H54 (cell line): ENCODE measurements around the gene FMO3.

Source experiments
- DNase-seq: peaks from one replicate; pipeline ENCODE4 v3.0.0; 2011; ENCODE audit warnings: low spot score, mixed read lengths; ENCODE audit not compliant: insufficient read length
- FAIRE-seq: peaks from 3 replicates; lab custom pipeline; 2011; peaks lifted over from hg19 to GRCh38; lab: Jason Lieb, UNC
- POLR2A ChIP-seq: IDR thresholded peaks from 2 replicates; pipeline ENCODE4 v1.6.1; 2011; ENCODE audit warnings: low read depth, mild to moderate bottlenecking, low read length

The FMO3 gene

GRCh38 chr1:171090604-171091003 lies at the start of gene FMO3:
Gene FMO3, plus strand, starts transcription at chr1:171090905. Its CDS starts 1,754 bp downstream, at chr1:171092659.
- DNase-seq (no peak), FAIRE-seq (no peak)
- no peak for TF ChIP-seq POLR2A

DNA sequence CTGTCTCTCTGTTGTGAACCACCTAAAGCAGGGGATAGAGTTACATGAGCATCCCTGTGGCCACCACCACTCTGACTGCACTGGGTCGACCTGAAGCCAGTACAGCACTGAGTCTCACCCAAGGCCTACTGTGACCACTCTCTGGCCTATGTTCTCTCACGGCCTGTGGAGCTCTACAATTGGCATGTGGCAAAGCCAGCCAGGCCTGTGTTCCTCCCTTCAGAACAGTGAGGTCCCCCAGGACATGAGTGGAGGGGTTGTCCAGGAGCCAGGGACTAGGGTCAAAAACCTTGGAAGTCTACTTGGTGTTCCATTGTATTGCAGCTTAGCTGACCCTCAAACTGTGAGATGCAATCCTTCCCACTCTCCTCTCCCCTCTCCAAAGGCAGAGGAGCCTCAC lies 42.7 kb upstream of the FMO3 start:
- TF ChIP-seq POLR2A = no peak
- no peak for DNase-seq
- no peak for FAIRE-seq

DNA sequence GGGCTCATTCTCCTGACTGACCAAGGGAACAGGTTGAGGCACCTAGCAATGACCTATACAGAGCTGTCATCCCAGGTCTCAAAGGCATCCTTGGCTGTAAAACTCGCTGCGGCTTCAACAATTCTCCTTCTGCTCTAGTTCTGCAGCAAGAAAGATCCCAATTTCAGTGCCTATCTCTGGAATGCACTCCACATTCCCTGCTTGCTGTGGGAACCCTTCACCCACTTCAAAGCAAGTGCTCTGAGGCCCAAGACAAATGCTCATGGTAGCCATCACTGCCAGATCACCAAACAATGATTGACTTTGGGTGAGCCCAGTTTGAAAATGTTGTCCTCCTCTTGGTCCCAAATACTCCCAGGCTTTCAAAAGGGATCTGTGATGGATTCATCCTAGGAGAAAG lies 37.7 kb upstream of the FMO3 start:
- FAIRE-seq = no peak
- TF ChIP-seq POLR2A = no peak
- no peak for DNase-seq

DNA sequence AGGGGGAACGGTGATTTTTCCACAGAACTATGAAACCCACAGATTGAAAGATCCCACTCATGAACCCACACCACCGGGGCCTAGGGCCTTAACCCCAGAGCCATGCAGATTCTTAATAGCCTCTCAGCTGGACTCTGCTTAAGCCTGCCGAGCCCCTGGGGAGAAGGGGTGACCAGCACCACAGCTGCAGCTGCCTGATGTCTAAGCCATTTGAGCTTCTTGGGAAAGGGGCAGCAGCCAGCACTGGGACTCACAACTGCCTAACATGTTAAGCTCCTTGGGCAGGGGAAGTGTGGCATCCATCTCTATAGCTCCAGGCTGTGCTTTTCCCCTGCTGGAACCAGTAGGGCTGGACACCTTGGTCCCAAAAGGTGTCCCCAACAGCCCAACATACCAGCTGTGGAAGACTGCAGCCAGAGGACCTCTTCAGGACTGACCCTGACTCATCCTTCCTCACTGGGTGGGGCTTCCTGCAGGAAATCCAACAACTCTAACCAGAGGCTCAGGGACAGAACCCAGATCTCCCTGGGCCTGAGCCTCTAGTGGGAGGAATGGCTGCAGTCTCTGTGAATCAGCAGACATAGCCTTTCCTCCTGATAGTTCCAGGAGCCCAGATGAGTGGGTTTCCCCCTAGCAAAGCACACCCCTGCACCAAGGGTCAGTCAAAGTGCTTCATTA lies 34.6 kb upstream of the FMO3 start:
- no peak for FAIRE-seq
- TF ChIP-seq POLR2A = no peak
- no peak for DNase-seq

- DNase-seq (no peak), FAIRE-seq (no peak)
Measured at GRCh38 chr1:171061425-171062143, 29.1 kb upstream of the FMO3 start.

GRCh38 chr1:171062902-171063301 lies 27.8 kb upstream of the FMO3 start:
- no peak for DNase-seq
- no peak for TF ChIP-seq POLR2A
- FAIRE-seq = no peak

More at GRCh38 chr1:171061425-171062143, 29.1 kb upstream of the FMO3 start:
- TF ChIP-seq POLR2A = no peak

DNA sequence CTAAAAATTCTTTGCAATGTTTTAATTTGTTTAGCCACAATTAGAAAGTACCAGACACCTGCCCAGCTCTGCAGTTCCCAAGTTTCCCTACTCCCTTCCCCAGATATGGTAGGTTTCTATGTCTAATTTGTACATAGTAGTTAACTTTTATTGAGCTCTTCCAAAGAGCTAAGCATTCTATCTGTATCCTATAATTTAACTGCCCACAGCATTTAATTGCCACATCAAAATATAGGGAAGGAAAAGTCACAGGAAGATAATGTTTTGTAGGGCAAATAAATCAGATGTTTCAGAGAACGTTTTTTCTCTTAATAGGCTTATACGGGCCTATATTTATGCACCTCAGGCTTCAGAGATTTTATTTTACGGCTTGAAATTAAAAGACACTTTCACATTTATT lies 15.7 kb upstream of the FMO3 start:
- no peak for TF ChIP-seq POLR2A
- DNase-seq (no peak), FAIRE-seq (no peak)

- TF ChIP-seq POLR2A = no peak
- FAIRE-seq (no peak), DNase-seq (no peak)
Measured at GRCh38 chr1:171081314-171081753, 9.4 kb upstream of the FMO3 start.

GRCh38 chr1:171081763-171082201 lies 8.9 kb upstream of the FMO3 start:
- no peak for DNase-seq
- no peak for TF ChIP-seq POLR2A
- FAIRE-seq = no peak

DNA sequence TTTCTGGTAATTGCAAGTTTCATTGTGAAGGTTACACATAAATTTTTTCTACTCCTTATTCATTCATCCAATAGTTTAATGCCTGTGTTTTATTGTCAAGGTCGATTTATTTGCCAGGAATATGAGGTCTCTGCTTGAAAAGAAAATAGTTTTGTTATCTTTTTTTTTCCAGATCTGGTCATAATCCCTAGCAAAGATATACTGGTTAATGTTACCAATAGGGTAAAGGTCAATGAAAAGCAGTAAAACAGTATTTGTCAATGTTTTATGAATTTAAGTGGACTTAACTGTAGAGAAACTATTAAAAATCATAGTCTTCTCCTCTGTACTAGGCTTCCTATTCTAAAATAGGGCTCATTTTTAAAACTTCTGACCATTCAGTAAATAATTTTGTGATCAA lies 8.1 kb upstream of the FMO3 start:
- FAIRE-seq (no peak), DNase-seq (no peak)
- TF ChIP-seq POLR2A = no peak

DNA sequence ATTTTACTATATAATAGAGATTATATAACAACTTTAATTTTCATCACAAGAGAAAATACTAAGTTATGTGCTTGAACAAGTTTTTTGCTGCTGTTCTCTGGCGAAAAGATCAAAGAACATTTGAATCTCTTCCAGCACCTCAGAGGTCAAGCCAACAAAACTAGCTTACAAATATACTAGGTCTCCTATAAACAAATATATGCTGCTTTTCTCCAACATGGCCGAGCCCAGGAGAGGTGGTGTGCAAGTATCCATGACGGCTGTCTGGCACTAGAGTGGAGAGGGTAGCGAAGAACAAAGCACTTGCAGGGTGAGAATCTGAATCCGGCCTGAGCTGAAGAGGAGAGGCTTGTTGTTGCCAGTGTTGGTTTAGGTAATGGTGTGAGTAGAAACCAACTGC lies 7.5 kb upstream of the FMO3 start:
- no peak for DNase-seq
- FAIRE-seq = no peak
- no peak for TF ChIP-seq POLR2A

- no peak for FAIRE-seq
- no peak for TF ChIP-seq POLR2A
- DNase-seq = no peak
Measured at GRCh38 chr1:171084091-171084490, 6.6 kb upstream of the FMO3 start.

- FAIRE-seq (no peak), DNase-seq (no peak)
- TF ChIP-seq POLR2A = no peak
Measured at GRCh38 chr1:171084870-171085269, 5.8 kb upstream of the FMO3 start.

GRCh38 chr1:171087896-171088295 lies 2.8 kb upstream of the FMO3 start:
- no peak for TF ChIP-seq POLR2A
- no peak for DNase-seq
- no peak for FAIRE-seq

- TF ChIP-seq POLR2A = no peak
- no peak for DNase-seq
- no peak for FAIRE-seq
Measured at GRCh38 chr1:171103862-171104261, 13.2 kb downstream of the FMO3 start.
